Measurements from ENCODE around the gene SLC23A2.
"Not testable (repeated sequence)": the region's sequence is repeated elsewhere in the genome, so short reads cannot be mapped to it uniquely, and the experiment has no call there.

Gene SLC23A2

GRCh38 chr20:5001174-5002076 is at the start of gene SLC23A2:
Gene SLC23A2 (minus strand): TSS chr20:5001510. CDS start chr20:4932562, 68,948 bp downstream.
- DNase-seq, result no peak

- DNase-seq, result no peak
These were observed 45.5 kb upstream of the SLC23A2 start for GRCh38 chr20:5046656-5047339.

- DNase-seq, result no peak
These were observed 44.6 kb upstream of the SLC23A2 start for GRCh38 chr20:5045906-5046305.

- DNase-seq, result no peak
These were observed 42.8 kb upstream of the SLC23A2 start for GRCh38 chr20:5044075-5044620.

GRCh38 chr20:5041433-5041832 is 40.1 kb upstream of the SLC23A2 start:
- no peak for DNase-seq

- DNase-seq, result no peak
These were observed 39.0 kb upstream of the SLC23A2 start for GRCh38 chr20:5040345-5040744.

GRCh38 chr20:5039889-5040288 is 38.6 kb upstream of the SLC23A2 start:
- DNase-seq, result no peak

GRCh38 chr20:5039255-5039657 is 37.9 kb upstream of the SLC23A2 start:
- DNase-seq, result no peak

GRCh38 chr20:5036828-5037227 is 35.5 kb upstream of the SLC23A2 start:
- DNase-seq, result no peak

- DNase-seq, result not testable (repeated sequence)
These were observed 34.2 kb upstream of the SLC23A2 start for GRCh38 chr20:5035518-5035917.

- no peak for DNase-seq
These were observed 32.3 kb upstream of the SLC23A2 start for GRCh38 chr20:5033566-5033965.

- DNase-seq, result not testable (repeated sequence)
These were observed 30.4 kb upstream of the SLC23A2 start for GRCh38 chr20:5031701-5032100.

GRCh38 chr20:5031206-5031557 is 29.9 kb upstream of the SLC23A2 start:
- no peak for DNase-seq

GRCh38 chr20:5030348-5031205 is 29.3 kb upstream of the SLC23A2 start:
- no peak for DNase-seq

- DNase-seq, result not testable (repeated sequence)
These were observed 27.1 kb upstream of the SLC23A2 start for GRCh38 chr20:5028258-5029059.

- DNase-seq, result no peak
These were observed 23.7 kb upstream of the SLC23A2 start for GRCh38 chr20:5024982-5025381.

- DNase-seq, result no peak
These were observed 22.8 kb upstream of the SLC23A2 start for GRCh38 chr20:5024103-5024502.

GRCh38 chr20:5023171-5023570 is 21.9 kb upstream of the SLC23A2 start:
- not testable (repeated sequence) for DNase-seq

GRCh38 chr20:5020760-5021159 is 19.4 kb upstream of the SLC23A2 start:
- no peak for DNase-seq

GRCh38 chr20:5013682-5014447 is 12.6 kb upstream of the SLC23A2 start:
- no peak for DNase-seq

GRCh38 chr20:5008759-5009158 is 7.4 kb upstream of the SLC23A2 start:
- no peak for DNase-seq
